Posterior vena cava (tissue), 2 donors: ENCODE data around the gene ZNF503. TPM values are rescaled to one million over a fixed set of nuclear protein-coding genes. Genes with fewer than 3 reads are reported as not detected.

Experiments used
- DNase-seq: peaks from one replicate; pipeline ENCODE4 v3.0.0-alpha.2; 2020; ENCODE audit warnings: low spot score
- intact Hi-C, 2 donors: fragments of 100-400 bp; cut with DNase I; formaldehyde crosslinking; loops; one replicate each; pipeline versions ENCODE4 v1.14.1 to v1.14.2; 2022 to 2023
- total RNA-seq, 2 donors: library from RNA; stranded (reverse); fragmentation: NEBNext Ultra II Directional; extraction: Animal tissue kit (Norgen Biotek cat#: 25700); gene quantifications; one replicate each; pipeline ENCODE4 v1.2.1, GENCODE V29; 2021
- donor health status: DM: yes; HTN: yes; CAD: no.
- donor health status: DM: yes; HTN: yes; CAD: no.

ZNF503 gene
- total RNA-seq, 2 donors from 2014 or later: 27.9 to 36.0 TPM

DNA sequence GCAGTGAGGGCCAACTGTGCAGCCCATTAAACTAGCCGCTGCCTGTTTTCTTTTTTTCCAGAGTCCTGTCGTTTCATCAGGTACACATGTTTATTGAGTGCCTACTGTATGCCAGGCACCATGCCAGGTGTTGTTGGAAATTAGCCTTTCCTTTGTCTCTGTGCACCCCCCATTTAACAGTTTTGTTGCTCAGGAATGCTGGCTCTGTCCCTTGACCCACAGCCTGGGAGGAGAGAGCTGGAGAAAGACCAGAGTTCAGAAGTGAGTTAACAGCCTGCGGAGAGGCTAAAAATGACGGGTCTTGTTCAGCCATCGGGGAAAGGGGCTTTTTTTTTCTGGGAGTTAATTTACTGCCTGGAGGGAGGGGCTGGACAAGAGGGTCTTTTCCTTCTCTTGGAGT, 31.2 kb upstream of the ZNF503 start:
- no peak for DNase-seq
- intact Hi-C loops: no loop called here

DNA sequence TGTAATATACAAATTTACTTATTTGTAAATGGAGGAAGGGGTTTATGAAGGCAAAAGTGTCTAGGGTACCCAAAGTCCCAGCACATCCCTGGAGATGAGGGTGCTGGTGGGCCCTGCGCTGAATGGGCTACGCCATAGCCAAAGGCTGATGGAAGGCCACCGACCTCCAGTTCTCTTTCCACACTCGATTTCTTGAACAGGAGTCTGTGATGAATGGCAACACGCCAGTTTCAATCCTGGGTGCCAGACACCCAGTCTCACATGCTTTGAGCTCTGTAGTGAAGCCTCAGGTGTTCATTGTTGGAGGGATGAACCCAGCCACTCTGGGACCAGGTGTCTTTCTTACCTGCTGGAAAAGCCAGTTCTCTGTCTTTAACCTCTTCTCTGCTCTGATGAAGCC, 30.6 kb upstream of the ZNF503 start:
- intact Hi-C loops: no loop called here
- no peak for DNase-seq

DNA sequence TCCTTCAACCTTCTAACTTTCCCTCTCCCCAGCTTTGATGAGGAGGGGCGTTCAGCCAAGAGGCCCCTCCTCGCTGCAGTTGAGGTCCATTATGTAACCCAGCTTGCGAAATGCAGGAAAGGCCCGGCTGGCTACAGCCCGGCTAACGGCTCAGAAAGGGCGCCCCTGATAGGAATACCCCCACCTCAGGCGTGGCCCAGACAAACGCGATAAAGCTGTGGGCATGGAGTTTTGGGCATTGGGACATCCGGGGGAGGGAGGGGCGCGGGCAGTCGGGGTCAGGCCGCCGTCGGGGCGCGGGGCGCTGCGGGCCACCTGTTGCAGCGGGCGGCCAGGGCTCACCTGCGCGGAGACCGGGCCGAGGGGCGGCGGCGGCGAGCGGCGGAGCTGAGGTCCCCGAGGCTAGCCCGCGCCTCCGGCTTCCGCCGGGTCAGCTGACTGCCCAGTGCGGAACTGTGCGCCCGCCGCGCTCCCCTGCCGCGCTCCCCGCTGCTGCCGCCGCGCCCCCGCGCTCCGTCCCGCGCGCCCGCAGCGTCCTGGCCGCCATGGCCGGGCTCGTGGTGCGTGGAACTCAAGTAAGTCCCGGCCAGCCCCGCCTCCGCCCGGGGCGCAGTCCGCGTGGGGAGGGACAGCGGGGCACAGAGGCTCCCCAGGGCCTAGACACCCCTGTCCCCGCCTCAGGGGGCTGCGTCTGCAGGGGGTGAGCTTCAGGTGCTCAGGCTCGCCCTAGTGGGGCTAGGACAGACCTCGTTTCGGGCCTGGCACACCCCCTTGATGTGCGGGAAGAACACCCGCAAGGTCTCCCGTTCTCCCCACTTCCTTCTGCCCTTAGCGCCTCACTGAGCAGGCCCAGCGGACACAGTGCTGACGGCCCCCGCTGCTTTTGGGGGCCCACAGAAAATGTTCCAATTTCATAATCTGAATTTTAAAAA, 29.9 kb upstream of the ZNF503 start, which contains the start of gene LRMDA:
Gene LRMDA, plus strand, starts transcription at position 445 of the 932 bp plus-strand sequence.
- peak; percentile 86 for DNase-seq
- intact Hi-C loops: no loop called here

DNA sequence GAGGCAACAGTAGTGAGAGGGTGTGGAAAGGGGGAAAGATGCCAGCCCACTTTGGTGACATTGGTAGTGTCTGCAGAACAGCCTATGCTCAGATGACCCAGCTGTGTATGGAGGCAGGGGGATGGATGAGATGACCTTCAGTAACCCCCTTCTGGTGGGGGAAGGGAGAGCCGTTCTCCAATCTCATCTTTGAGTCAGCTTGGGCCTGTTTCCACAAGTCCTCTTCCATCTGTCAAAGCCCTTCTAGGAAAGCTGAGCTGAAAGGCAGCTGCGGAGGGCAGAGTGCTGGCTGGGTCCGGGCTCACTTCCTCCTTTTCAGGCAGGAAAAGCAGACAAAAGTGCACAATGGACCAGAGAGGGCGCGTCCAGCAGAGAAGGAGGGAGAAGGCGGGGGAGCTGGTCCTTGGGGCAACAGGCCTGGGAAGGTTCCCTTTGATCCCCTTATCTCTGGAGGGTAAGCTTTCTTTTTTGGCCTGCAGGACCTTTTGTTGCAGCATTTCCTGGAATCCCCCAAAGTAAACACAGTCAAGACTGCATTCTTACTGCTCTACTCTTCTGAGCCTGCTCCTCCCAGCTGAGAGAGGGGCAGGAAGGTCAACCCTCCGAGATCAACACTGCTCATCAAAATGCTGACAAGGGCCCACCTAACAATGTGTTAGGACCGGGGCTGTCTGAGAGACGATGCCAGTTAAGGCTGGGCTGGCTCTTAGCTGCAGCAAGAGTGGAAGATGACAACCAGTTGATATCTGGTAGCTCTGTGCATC, 28.6 kb upstream of the ZNF503 start:
- peak; percentile 87 for DNase-seq
- intact Hi-C loops: no loop called here

DNA sequence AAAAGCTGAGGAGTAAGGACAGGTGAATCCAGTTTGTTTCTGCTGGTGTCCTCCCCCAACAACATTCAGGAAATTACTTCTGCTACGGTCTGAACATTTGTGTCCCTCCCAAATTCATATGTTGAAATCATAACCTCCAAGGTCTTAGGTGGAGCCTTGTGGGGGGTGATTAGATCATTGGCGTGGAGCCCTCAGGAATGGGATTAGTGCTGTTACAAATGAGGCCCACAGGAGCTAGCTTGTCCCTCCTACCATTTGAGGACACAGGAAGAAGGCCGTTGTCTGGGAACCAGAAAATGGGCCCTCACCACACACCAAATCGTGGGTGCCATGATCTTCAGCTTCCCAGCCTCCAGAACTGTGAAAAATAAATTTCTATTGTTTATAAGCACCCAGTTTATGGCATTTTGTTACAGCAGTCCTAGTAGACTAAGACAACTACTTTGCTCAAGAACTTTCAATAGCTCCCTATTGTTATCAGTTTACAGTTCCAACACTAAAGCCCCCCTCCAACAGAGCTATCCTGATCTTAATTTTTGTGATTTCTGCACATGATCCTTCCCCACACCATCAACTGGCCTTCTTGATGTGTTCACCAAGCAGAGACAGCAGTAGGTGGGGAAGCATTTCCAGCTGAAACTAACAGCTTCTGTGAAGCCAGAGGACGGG, 27.7 kb upstream of the ZNF503 start:
- intact Hi-C loops: no loop called here
- no peak for DNase-seq

DNA sequence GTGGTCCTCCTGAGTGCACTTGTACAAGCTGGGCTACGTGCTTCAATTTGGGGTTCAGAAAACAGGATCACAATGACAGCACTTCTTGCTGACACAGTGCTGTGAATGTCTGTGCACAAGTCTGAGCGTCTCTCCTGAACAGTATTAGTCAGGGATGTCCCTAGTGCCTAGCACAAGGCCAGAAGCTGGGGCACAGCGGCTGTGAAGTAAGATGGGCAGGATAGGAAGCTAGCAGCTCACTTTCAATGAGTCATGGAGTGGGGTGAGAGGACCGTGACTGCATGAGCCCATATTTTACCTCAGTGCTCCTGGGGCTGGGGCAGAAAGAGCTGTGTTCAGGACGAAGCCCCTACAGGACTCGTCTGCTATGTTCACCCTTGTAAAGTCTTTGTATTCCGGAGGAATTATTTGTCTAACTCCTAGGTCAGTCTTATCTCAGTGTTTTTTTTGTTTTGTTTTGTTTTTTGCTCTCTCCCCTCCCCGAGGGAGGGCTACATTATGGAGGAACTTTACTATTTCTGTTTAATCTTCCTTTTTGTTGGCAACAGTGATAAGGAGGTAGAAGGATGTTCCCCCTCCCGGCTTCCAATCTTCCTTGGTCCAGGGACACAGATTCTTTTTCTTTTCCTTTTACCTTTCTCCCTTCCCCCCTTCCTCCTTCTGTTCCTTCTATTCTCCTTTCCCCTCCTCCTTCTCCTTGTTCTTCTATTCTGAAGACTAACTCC, 27.0 kb upstream of the ZNF503 start:
- intact Hi-C loops: no loop called here
- DNase-seq: no peak

DNA sequence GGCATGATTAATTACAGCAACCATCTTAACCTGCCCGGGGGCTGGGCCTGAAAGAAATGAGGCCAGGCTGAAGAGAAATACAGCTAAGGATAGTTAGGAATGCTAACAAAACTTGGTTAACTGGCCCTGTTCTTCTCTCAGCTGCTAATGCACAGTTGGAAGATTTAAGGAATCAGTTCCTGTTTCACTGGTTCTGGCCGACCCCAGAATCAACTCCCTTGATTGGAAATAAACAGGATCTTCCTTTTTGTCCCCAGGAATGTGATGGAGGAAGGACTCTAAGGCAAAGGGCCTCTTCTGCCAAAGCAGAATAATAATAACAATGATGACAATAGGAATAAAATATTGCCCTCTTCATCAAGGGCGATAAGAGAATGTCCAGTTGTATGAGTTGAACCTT, 26.4 kb upstream of the ZNF503 start:
- intact Hi-C loops: no loop called here
- DNase-seq: no peak

DNA sequence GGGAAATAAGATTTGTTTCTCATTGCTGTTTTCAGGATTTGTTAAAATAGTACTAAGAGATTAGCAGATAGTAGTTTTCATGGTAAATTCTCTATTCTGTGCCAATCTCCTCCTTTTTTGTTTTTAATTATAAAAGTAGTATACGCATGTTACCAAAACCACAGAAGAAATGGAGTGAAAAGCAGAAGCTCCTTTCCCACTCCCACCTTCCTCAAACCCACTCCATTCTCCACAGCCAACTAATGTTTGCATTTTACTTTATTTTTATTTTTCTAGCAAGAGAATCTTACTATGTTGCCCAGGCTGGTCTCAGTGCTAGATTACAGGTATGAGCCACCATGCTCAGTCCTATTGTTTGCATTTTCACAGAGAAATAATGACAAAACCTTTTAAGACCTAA, 25.3 kb upstream of the ZNF503 start:
- no peak for DNase-seq
- intact Hi-C loops: no loop called here

DNA sequence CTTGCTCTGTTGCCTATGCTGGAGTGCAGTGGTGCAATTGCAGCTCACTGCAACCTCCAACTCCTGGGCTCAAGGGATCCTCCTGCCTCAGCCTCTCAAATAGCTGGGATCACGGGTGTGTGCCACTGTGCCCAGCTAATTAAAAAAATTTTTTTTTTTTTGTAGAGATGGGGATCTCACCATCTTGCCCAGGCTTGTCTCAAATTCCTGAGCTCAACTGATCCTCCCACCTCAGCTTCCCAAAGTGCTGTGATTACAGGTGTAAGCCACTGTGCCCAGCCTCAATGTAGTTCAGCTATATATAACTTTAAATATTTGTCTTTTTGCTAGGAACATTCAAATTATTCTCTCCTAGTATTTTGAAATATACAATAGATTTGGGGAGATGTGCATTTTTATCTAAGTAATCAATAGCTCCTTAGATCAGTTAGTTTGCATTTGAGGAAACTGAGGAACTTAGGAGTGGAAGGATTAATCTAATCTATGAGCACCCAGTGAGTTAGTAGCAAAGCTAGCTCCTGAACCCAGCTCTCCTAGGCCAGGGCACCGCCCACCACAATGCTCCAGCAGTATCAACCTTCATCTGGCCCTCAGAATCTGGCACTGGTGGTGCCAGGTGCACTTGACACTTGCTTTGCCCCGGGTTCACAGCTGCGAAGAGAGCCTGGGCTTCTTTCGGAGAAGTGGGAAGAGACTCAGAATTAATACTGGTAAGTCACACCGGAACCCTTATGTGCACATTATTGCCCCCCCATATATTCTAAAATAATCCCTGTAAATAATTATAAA, 23.9 kb upstream of the ZNF503 start:
- no peak for DNase-seq

DNA sequence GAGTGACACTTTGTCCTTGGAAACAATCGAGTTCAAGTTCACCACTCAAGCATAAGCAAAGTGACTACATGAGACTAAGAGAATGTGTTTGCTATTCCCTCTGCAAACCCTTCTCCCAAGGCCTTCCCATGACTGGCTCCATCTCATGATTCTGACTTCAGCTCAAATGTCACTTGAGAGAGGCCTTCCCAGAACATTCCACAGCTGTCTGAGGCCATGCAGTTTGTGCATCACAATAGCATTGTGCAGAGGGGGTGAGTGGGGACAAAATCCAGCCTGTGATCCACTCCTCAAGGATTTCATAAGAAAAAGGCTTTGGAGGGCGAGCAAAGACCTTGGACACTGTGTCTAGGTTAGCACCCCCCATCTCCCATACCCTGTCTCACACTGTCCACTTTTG, 23.0 kb upstream of the ZNF503 start:
- intact Hi-C loops: no loop called here
- no peak for DNase-seq

More for the DNA sequence above, 23.9 kb upstream of the ZNF503 start:
- intact Hi-C loops: no loop called here

DNA sequence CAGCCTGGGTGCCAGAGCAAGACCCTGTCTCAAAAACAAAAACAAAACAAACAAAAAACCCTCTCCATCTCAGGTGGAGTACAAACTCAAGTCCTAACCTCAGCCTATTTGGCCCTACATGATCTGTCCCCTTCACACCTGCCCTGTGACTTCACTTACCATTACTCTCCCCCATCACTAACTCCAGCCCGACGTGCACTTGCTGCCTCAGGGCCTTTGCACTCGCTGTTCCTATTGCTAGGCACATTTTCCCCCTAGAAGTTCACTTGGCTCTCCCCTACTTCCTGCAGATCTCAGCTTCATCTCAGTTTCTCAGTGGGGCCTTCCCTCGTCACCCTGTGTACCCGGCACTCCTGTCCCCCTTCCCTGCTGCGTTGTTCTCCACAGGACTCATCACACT, 21.3 kb upstream of the ZNF503 start:
- intact Hi-C loops: no loop called here
- no peak for DNase-seq

DNA sequence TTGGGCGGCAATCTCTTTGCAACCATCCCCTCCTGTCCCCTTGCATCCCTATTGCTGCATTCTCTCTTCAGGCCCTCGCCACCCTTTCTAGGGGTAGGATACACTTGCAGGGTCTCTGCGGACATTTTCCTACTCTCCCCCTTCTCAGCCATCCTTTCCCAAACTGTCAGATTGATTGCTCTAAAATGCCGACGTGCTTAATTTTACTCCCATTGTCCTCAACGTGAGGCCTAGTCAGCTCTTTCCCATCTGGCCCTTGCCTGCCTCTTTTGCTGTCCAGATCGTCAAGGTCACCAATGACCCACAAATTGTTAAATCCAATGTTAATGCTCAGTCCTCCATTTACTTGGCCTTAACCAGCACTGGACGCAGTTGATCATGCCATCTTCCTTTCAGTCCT, 17.1 kb upstream of the ZNF503 start:
- intact Hi-C loops: loop anchor here in 1 of 2 donors (5.0 kb wide), 1 partner anchor 214 kb away; no protein-coding TSS in a partner anchor
- DNase-seq: no peak

DNA sequence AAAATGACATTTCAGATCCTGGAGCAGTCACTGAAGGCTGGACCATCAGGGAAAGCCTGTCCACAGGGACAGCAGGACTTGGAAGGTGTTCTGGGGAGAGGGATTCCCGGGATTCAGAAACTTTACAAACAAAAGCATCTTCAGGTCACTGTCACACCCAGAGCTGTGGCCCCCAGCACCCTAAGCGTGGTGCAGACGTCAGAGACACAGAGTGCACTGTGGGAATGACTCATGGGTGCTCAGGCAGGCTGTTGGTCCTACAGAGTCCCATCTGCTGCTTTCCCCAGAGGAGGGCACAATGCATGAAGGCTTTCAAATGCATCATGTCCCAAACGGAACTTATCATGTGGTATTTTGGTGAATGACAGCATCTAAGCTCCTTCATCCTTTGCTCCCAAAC, 16.7 kb upstream of the ZNF503 start:
- DNase-seq: no peak
- intact Hi-C loops: loop anchor here in 1 of 2 donors (5.0 kb wide), 1 partner anchor 214 kb away; no protein-coding TSS in a partner anchor

DNA sequence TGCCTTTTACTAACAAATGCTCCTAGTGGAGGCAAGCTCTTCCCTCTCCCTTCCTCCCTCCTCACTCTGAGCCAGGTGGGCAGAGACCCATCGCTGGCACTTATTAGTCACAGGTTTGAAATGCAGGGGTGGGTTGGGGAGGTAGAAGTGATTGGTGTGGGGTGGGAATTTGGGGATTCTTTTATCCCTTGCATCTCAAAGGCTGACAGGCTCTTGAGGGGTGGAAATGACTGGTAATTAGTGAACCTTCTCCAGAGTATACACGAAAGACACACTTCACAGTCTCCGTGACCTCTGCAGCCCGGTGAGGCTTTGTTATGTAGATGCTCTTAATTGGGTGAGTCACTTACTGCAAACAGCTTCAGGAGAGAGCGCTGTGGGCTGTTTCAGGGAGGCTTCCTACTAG, 16.0 kb upstream of the ZNF503 start:
- intact Hi-C loops: loop anchor here in 1 of 2 donors (5.0 kb wide), 1 partner anchor 215 kb away; no protein-coding TSS in a partner anchor
- no peak for DNase-seq

DNA sequence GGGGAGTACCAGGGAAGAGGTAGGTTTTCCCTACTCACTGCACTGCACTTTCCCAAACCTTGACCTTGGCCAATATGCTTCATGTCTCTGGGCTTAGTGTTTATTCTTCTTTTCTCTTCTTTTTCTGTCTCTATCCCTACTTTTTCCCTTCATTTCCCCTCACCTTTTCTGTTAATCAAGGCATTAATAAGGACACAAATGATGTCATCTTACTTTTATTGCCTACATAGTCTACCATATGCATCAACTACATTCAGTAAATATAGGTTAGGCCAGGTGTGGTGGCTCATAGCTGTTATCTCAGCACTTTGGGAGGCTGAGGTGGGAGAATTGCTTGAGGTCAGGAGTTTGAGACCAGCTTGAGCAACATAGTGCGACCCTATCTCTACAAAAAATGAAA, 13.0 kb upstream of the ZNF503 start:
- intact Hi-C loops: no loop called here
- DNase-seq: no peak

DNA sequence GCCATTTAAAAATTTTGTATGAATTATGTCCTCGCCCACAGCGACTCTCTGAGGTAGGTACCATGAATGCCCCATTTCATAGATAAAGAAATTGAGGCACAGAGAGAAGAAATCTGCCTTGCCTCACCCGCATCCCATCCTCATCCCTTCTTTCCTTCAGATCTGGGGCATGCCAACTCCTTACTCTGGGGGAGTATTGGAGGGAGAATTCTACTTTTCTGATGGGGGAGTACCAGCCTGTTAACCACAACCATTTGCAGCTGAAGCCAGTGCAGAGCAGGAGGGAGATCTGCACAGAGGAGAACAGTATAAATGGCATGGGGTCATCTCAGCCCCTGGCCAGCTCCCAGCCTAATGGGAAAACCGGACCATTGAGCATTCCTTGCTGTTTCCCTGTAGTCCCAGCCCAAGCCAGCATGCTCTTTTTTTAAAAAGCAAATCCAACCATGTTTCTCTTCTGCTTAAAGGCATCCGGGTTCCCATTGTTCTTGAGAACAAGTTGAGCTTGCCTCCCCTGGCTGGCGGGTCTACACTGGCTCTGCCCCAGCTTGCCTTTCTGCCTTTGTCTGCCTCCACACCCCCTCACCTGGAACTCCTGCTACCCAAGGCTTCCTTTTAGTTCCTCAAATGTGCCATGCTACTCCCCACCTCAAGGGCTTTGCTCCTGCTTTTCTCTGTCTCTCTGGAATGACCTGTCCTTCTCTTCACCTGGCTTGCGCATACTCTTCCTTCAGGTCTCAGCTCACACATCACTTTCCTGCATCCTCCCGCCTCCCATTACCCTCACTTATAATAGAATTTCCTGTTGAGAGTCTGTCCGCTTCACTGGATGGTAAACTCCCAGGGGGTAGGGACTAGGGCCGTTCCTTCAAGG, 8.8 kb upstream of the ZNF503 start:
- intact Hi-C loops: no loop called here
- DNase-seq: no peak
